Measurements from ENCODE around the gene GRIK2.

- TF ChIP-seq CTCF (IDR thresholded peaks at IDR 0.05) (no peak), ZFX (IDR thresholded peaks at IDR 0.05; ENCODE audit: borderline replicate concordance) (no peak)
These were observed 367.5 kb downstream of the GRIK2 start for GRCh38 chr6:101760843-101761621.
